Prostate gland (tissue), 2 donors: ENCODE data around the gene NEDD8. TPM values are rescaled to one million over a fixed set of nuclear protein-coding genes. Genes with fewer than 3 reads are reported as not detected.

Experiments used
- DNase-seq: peaks from one replicate; pipeline ENCODE4 v3.0.0-alpha.2; 2019; ENCODE audit warnings: low spot score
- H3K27ac ChIP-seq, 2 donors: fragments of 200-600 bp; sonication (generic); 2 replicates each; pipeline ENCODE4 v1.5.1; 2017 to 2019
- H3K27me3 ChIP-seq: fragments of 200-600 bp; sonication (generic); replicated peaks from 2 replicates; pipeline ENCODE4 v1.5.1; 2019; ENCODE audit not compliant: insufficient read depth
- H3K36me3 ChIP-seq, 2 donors: fragments of 200-600 bp; sonication (generic); 1 replicate in 1 of 2; 2 replicates in 1 of 2; pipeline versions ENCODE4 v1.5.1 to v1.8.1; 2017 to 2019
- H3K4me1 ChIP-seq: fragments of 200-600 bp; sonication (generic); replicated peaks from 2 replicates; pipeline ENCODE4 v1.5.1; 2019
- H3K4me3 ChIP-seq, 2 donors: fragments of 200-600 bp; sonication (generic); 2 replicates each; pipeline ENCODE4 v1.5.1; 2017 to 2019
- H3K9me3 ChIP-seq: fragments of 200-600 bp; sonication (generic); 2 replicates; pipeline ENCODE4 v1.5.1; 2017
- CTCF ChIP-seq, 4 experiments: fragments of 200-600 bp in 2 of 4; fragments of 450-650 bp in 2 of 4; sonication (generic) in 2 of 4; IDR thresholded peaks; 1 replicate in 3 of 4; 2 replicates in 1 of 4; pipeline ENCODE4 v1.5.1; 2016 to 2019; ENCODE audit warnings: antibody characterized with exemption in 4 of 4, mild to moderate bottlenecking in 2 of 4, moderate library complexity in 2 of 4
- POLR2A ChIP-seq: fragments of 450-650 bp; IDR thresholded peaks from one replicate; pipeline ENCODE4 v1.6.1; 2016; ENCODE audit warnings: antibody characterized with exemption, mild to moderate bottlenecking
- POLR2AphosphoS5 ChIP-seq: sonication (generic); formaldehyde crosslinking; IDR thresholded peaks from one replicate; pipeline ENCODE4 v1.6.1; 2017; ENCODE audit warnings: antibody characterized with exemption
- WGBS: methylation state at CpG from one replicate; pipeline ENCODE4 v1.1.5; 2018; 5-methylcytosine and 5-hydroxymethylcytosine counted together
- intact Hi-C: fragments of 100-400 bp; cut with DNase I; formaldehyde crosslinking; loops from one replicate; pipeline ENCODE4 v1.14.2; 2022
- total RNA-seq, 2 donors: library from RNA; depleted of rRNA; stranded (reverse); fragments of >200 nt; gene quantifications; one replicate each; pipeline ENCODE4 v1.1.0, GENCODE V29; 2016

The NEDD8 gene
- total RNA-seq, 2 donors from 2014 or later = 114 to 185 TPM

- Histone ChIP-seq H3K9me3 (no peaks in the 10 kb centered on the region), H3K4me1 (peaks cover 4% of the 10 kb centered on the region), H3K27me3 (no peaks in the 10 kb centered on the region), H3K4me3 (no peak overlapping the region), H3K36me3 (peaks cover 0 to 26% of the 10 kb centered on the region in 2 donors), H3K27ac (peak overlapping the region in 1 of 2 donors; percentile 70)
- 85% methylated on average over 2 of the region's 2 CpGs for WGBS
- intact Hi-C loops = no loop called here
- TF ChIP-seq POLR2AphosphoS5 (no peak), POLR2A (no peak), CTCF (IDR thresholded peaks at IDR 0.05) (no peak)
- no peak for DNase-seq
These were observed 44.6 kb downstream of the NEDD8 start for GRCh38 chr14:24187539-24187915.

DNA sequence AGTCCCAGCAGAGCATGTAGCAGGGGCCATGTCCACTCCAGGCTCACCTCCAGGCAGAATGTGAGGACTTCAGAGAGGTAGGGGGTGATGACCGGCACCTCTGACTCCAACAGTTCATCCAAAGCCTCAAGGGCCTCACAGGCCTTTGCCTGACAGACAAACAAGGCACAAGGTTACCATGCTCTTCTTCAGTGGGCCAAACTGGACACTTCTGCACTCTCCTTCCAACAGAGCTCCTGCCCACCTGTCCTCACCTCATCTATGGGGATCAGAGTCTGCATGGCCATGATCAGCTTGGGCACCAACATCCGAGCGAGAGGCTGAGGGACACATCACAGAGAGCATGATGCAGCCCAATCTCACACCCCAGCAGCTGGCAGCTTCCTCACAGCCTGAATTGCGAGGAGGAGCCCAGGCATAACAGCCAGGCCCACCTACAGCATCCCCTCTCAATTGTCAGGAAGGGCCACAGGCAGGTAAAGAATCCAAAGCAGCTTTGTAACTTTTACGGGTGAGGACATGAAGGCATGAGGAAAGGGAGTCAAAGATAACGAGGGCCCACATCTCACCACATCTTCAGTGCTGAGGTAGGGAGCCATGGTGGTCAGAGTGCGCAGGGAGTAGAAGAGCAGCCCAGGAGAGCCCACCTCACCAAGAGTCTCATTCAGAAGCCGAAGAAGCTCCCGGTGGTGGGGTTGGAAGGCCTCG, 45.2 kb downstream of the NEDD8 start:
- H3K4me1 ChIP-seq = peaks cover 4% of the 10 kb centered on the region
- H3K4me3 ChIP-seq = no peak overlapping the region
- H3K27ac ChIP-seq = no peak overlapping the region
- intact Hi-C loops = no loop called here
- DNase-seq = no peak
- no peaks in the 10 kb centered on the region for H3K9me3 ChIP-seq
- H3K27me3 ChIP-seq = no peaks in the 10 kb centered on the region
- peaks cover 0 to 26% of the 10 kb centered on the region in 2 donors for H3K36me3 ChIP-seq
- no peak for TF ChIP-seq POLR2AphosphoS5
- TF ChIP-seq CTCF (IDR thresholded peaks at IDR 0.05) = no peak
- no peak for TF ChIP-seq POLR2A
- WGBS = 93% methylated on average over 10 of the region's 10 CpGs

DNA sequence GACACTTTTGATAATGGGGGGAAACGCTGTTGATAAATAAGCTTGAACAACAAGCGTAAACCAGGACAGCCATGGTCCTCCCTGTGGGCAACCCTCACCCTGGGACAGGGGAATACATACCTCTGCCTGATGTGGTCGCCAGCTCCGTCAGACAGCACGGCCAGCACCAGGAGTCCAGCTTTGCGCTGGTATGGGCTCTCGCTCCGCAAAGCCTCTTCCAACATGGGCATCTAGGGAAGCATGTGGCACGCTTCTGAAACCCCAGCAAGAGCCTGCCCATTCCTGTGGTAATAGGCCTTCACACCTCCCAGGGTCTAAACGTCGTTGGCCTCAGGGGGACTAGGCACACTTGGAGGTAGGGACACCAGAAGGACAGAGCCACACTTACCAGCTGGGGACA, 46.4 kb downstream of the NEDD8 start:
- Histone ChIP-seq H3K27me3 (no peaks in the 10 kb centered on the region), H3K4me3 (no peak overlapping the region), H3K4me1 (peaks cover 4% of the 10 kb centered on the region), H3K9me3 (no peaks in the 10 kb centered on the region), H3K36me3 (peaks cover 0 to 26% of the 10 kb centered on the region in 2 donors), H3K27ac (no peak overlapping the region)
- WGBS = 89% methylated on average over 11 of the region's 11 CpGs
- DNase-seq = no peak
- TF ChIP-seq CTCF (IDR thresholded peaks at IDR 0.05) (no peak), POLR2AphosphoS5 (no peak), POLR2A (no peak)
- intact Hi-C loops = no loop called here

GRCh38 chr14:24185026-24185425, 47.1 kb downstream of the NEDD8 start:
- no peak overlapping the region for H3K27ac ChIP-seq
- WGBS = 97% methylated on average over 7 of the region's 7 CpGs
- TF ChIP-seq CTCF (IDR thresholded peaks at IDR 0.05) (no peak), POLR2A (no peak), POLR2AphosphoS5 (no peak)
- H3K4me1 ChIP-seq = peaks cover 4% of the 10 kb centered on the region
- no peaks in the 10 kb centered on the region for H3K9me3 ChIP-seq
- H3K4me3 ChIP-seq = no peak overlapping the region
- no peaks in the 10 kb centered on the region for H3K27me3 ChIP-seq
- intact Hi-C loops = no loop called here
- H3K36me3 ChIP-seq = peaks cover 0 to 26% of the 10 kb centered on the region in 2 donors
- DNase-seq = no peak
